Psoas muscle (tissue), 8 donors: ENCODE data around the gene NAA50. TPM values are rescaled to one million over a fixed set of nuclear protein-coding genes. Genes with fewer than 3 reads are reported as not detected.

Experiments
- ATAC-seq, 4 donors: fragments of 200-7000 bp; cut with Tn5 transposase; one replicate each; pipeline ENCODE4 v1.9.1; 2020; ENCODE audit warnings: moderate library complexity in 3 of 4, mild to moderate bottlenecking in 2 of 4
- DNase-seq, 2 donors: peaks; one replicate each; pipeline ENCODE4 v3.0.0-alpha.2; 2020
- H3K27ac ChIP-seq: fragments of 200-600 bp; one replicate; pipeline ENCODE4 v1.8.0; 2022
- H3K27me3 ChIP-seq, 3 donors: fragments of 200-600 bp in 1 of 3; one replicate each; pipeline versions ENCODE4 v1.6.1 to v1.8.0; 2013 to 2022; ENCODE audit warnings: low read length in 2 of 3, mild to moderate bottlenecking in 2 of 3, moderate library complexity in 1 of 3; ENCODE audit not compliant: insufficient read depth in 3 of 3
- H3K36me3 ChIP-seq, 2 donors: fragments of 200-600 bp in 1 of 2; one replicate each; pipeline versions ENCODE4 v1.6.1 to v1.8.0; 2013 to 2022; ENCODE audit warnings: low read depth in 1 of 2, mild to moderate bottlenecking in 1 of 2, moderate library complexity in 1 of 2; ENCODE audit not compliant: insufficient read depth in 1 of 2
- H3K4me1 ChIP-seq: fragments of 200-600 bp; one replicate; pipeline ENCODE4 v1.8.0; 2022
- H3K4me3 ChIP-seq: fragments of 200-600 bp; one replicate; pipeline ENCODE4 v1.8.0; 2022; ENCODE audit warnings: mild to moderate bottlenecking
- H3K9me3 ChIP-seq: fragments of 200-600 bp; one replicate; pipeline ENCODE4 v1.8.0; 2022
- CTCF ChIP-seq: fragments of 200-600 bp; IDR thresholded peaks from one replicate; pipeline ENCODE4 v1.8.0; 2022; ENCODE audit warnings: antibody characterized with exemption
- WGBS, 3 donors: extraction: QIAGEN DNeasy Blood & Tissue Kit; methylation state at CpG; one replicate each; pipeline versions ENCODE4 v1.1.6 to v1.1.7; 2013; 5-methylcytosine and 5-hydroxymethylcytosine counted together
- intact Hi-C, 2 donors: fragments of 100-400 bp; cut with DNase I; formaldehyde crosslinking; loops; one replicate each; pipeline versions ENCODE4 v1.11.0 to v1.14.2; 2022
- long read RNA-seq, 2 donors: library from polyadenylated mRNA; unstranded; transcript quantifications; one replicate each; pipeline ENCODE4 v2.0.0, GENCODE V29; 2021
- polyA plus RNA-seq, 3 donors: library from polyadenylated mRNA; stranded (reverse); fragments of 200-250 nt; gene quantifications; one replicate each; pipeline ENCODE4 v1.2.3, GENCODE V29; 2013
- total RNA-seq, 4 donors: library from RNA; stranded (reverse); fragmentation: NEBNext Ultra II Directional in 2 of 4; extraction: Animal tissue kit (Norgen Biotek cat#: 25700) in 2 of 4; gene quantifications; one replicate each; pipeline versions ENCODE4 v1.2.1 to v1.2.4, GENCODE V29; 2021 to 2023
- donor health status: healthy with polysubstance abuse.
- donor health status: DM: no; HTN: no; CAD: no; lungs with moderate emphysema.
- donor health status: Bipolar disorder and iron deficiency.
- donor health status: healthy.
- donor health status: DM: yes; HTN: yes; CAD: no.
- donor health status: DM: no; HTN: no; CAD: no.
- donor health status: DM: no; HTN: no; CAD: no.
- donor health status: DM: yes; HTN: yes; CAD: no.

NAA50 gene
- 100 to 1,000 TPM; 180 to 337 (median 270) TPM for total RNA-seq
- polyA plus RNA-seq: 100 to 1,000 TPM; 144 to 495 (median 216) TPM
- long read RNA-seq, donor 1, full-length matches to known transcripts: 166 of 178 reads
- long read RNA-seq, donor 1, partial matches to known transcripts: 4 of 178 reads
- long read RNA-seq, donor 1, other reads (novel, unspliced or antisense): 8 of 178 reads
- long read RNA-seq, donor 2, full-length matches to known transcripts: 313 of 353 reads
- long read RNA-seq, donor 2, partial matches to known transcripts: 5 of 353 reads
- long read RNA-seq, donor 2, other reads (novel, unspliced or antisense): 35 of 353 reads

DNA sequence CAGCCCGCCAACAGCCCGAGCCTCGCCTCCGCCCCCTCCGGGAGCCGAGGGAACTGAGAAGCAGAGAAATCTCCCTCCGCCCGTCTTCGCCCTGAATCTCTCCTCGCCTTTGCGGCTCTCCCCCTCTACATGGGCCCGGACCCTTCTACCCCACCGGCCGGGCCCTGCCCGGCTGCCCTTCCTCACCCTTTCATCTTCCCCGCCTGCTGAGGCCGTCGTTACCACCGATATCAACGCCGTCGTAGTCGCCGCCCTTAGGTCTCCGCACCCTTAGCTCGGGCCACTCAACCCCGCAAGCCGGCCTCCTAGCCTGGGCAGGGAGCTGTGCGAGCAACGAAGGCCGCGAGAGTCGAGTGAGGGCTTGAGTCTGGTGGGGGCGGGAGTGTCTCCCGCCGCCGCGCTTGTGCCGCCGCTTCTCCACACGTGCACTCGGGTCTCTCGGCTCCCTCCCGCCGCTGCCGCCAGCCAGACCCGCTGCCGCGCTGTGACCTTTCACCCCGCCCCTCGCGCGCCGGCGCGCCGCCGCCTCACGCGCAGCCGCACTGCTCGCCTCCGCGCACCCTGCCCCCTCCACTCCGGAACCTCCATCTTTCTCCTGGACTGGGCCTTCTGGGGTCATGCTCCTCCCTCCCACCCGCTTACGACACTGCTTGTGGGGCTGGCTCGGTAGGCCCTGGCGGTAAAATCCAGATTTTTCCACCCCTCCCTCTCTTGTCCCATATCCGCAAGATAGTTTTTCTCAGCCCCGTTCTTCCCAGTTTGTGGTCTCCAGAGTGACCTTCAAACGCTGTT is at the start of gene NAA50:
NAA50 (minus strand) TSS at position 494 of the 792 bp plus-strand sequence; CDS start at position 194, 300 bp downstream.
- DNase-seq: peak; percentile 95 to 97
- Histone ChIP-seq H3K4me1 (peaks cover 58% of the 10 kb centered on the region), H3K27ac (peak within 1 kb of the TSS; percentile 99), H3K36me3 (no peaks in the 10 kb centered on the region), H3K27me3 (no peaks in the 10 kb centered on the region), H3K9me3 (no peaks in the 10 kb centered on the region), H3K4me3 (peak within 1 kb of the TSS; percentile 89)
- 0 to 1% (median 0%) methylated on average over 55 to 72 of the region's 72 CpGs for WGBS, 3 donors
- intact Hi-C loops: loop anchor here (2.0 to 10.0 kb wide), 5 partner anchors 49 to 231 kb away; partner anchors contain the start of genes GRAMD1C (in 1 of the 2), SPICE1 (in 1 of the 2) and USF3 (in 1 of the 2)
- peak; percentile 89 to 94 (median 91) for ATAC-seq
- TF ChIP-seq CTCF: no peak

- DNase-seq: no peak
Observed at GRCh38 chr3:113795693-113796092, 49.6 kb upstream of the NAA50 start.

DNA sequence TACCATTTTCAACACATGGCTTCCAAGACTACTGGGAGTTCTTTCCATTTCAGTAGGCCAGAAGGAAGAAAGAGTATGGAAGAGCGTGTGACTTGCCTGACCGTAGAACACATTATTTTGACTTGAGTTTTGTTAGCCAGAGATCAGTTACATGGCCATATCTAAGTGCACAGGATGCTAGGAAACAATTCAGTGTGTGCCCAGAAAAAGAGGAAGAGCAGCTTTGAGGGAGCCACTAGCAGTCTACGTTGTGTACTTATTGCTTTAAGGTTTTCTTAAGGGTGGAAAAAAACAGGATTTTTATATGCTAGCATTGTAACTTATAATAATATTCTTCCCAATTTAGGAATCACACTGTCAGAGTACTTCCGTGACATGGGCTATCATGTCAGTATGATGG is 48.5 kb upstream of the NAA50 start:
- Histone ChIP-seq H3K9me3 (no peaks in the 10 kb centered on the region), H3K27me3 (no peaks in the 10 kb centered on the region), H3K4me3 (no peak overlapping the region), H3K27ac (no peak overlapping the region), H3K36me3 (peaks cover 7 to 93% of the 10 kb centered on the region in 2 donors), H3K4me1 (no peaks in the 10 kb centered on the region)
- ATAC-seq: no peak
- intact Hi-C loops: no loop called here
- no peak for TF ChIP-seq CTCF
- no peak for DNase-seq
- WGBS, 3 donors: 95 to 97% (median 95%) methylated on average over 4 of the region's 4 CpGs

More at GRCh38 chr3:113795693-113796092, 49.6 kb upstream of the NAA50 start:
- intact Hi-C loops: no loop called here
- no peak overlapping the region for H3K4me3 ChIP-seq
- no peaks in the 10 kb centered on the region for H3K4me1 ChIP-seq
- ATAC-seq: no peak
- WGBS, 3 donors: 92 to 94% (median 93%) methylated on average over 4 of the region's 4 CpGs
- H3K36me3 ChIP-seq: peaks cover 7 to 93% of the 10 kb centered on the region in 2 donors
- TF ChIP-seq CTCF: no peak
- H3K27ac ChIP-seq: no peak overlapping the region
- H3K9me3 ChIP-seq: no peaks in the 10 kb centered on the region
- H3K27me3 ChIP-seq: no peaks in the 10 kb centered on the region

DNA sequence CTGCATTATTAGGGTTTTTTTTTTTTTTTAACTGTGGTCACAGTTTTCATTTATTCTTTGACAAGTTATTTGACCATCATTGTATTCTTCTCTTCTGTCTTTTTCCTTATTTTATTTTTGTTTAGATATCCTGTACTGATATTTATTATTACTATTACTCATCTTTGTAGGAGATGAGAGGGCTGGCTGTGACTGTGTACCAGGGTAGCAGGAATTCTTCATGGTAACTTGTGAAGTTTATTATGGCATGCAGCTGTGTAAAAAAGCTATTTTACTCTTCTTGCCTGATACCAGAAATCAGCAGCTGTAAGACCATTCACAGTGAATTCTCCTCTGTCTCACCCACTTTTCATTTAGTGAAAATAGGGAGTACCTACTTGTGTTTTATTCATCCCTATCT is 45.3 kb upstream of the NAA50 start:
- H3K9me3 ChIP-seq: no peaks in the 10 kb centered on the region
- no peaks in the 10 kb centered on the region for H3K27me3 ChIP-seq
- peaks cover 4 to 93% of the 10 kb centered on the region in 2 donors for H3K36me3 ChIP-seq
- intact Hi-C loops: no loop called here
- no peak overlapping the region for H3K27ac ChIP-seq
- ATAC-seq (no peak), DNase-seq (no peak)
- no peaks in the 10 kb centered on the region for H3K4me1 ChIP-seq
- no peak for TF ChIP-seq CTCF
- no peak overlapping the region for H3K4me3 ChIP-seq
